T-helper 2 cell treated with Interferon-gamma antibody and Interleukin-4, amounts not matched to agents 5 μg/mL and 100 μg/mL, for 36 hours (primary cell): ENCODE results near the gene MRAS.
"Not testable (repeated sequence)": the region's sequence is repeated elsewhere in the genome, so short reads cannot be mapped to it uniquely, and the experiment has no call there.

Experiments used
- DNase-seq: peaks from one replicate; pipeline ENCODE4 v3.0.0; 2021; ENCODE audit warnings: low spot score
- H3K27ac Mint-ChIP-seq: one replicate; pipeline ENCODE4 v1.8.0; 2021; ENCODE audit warnings: mild to moderate bottlenecking, mixed read lengths
- H3K27me3 Mint-ChIP-seq: one replicate; pipeline ENCODE4 v1.8.0; 2021; ENCODE audit warnings: low read depth, mixed read lengths
- H3K36me3 Mint-ChIP-seq: one replicate; pipeline ENCODE4 v1.8.0; 2021; ENCODE audit warnings: low read depth, mixed read lengths
- H3K4me1 Mint-ChIP-seq: one replicate; pipeline ENCODE4 v1.8.0; 2021; ENCODE audit warnings: low read depth, mixed read lengths
- H3K4me3 Mint-ChIP-seq: one replicate; pipeline ENCODE4 v1.8.0; 2022; ENCODE audit warnings: mild to moderate bottlenecking, moderate library complexity, mixed read lengths
- H3K9me3 Mint-ChIP-seq: one replicate; pipeline ENCODE4 v1.8.0; 2021; ENCODE audit warnings: mixed read lengths

Gene MRAS

DNA sequence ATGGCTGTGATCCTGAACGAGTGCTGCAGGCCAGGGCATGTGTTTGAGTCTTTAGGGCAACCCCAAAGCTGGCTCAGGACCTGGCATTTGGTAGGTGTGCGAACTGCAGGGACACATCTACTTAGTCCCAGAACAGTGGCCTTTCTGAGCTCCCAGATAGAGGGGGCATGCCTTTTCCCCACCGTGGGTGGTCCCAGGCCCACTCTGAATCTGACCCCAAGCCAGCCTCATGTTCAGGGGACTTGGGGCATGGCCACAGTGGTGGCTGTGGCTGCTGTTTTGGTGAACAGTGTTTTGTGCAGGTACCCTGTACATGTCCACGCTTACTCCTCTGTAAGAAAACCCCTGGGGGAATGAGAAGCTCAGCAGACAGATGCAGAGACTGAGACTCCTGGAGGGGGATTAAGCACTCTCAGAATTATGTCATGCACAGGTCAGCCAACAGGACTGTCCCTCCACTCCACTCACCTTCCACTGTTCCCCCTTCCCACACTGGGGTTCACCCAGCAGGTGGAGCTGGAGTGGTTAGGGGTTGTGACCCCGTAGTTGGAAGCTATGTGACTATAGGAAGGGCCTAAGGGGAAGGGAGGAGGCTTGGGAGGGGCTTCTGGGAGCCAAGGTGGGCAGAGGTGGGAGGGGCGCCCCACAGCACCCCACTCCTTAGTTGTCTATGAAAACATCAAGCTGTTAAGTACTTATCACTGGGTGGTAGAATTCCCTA is 102.5 kb downstream of the MRAS start:
- H3K27ac Mint-ChIP-seq, result no peak overlapping the region
- no peaks in the 10 kb centered on the region for H3K9me3 Mint-ChIP-seq
- no peaks in the 10 kb centered on the region for H3K36me3 Mint-ChIP-seq
- H3K4me1 Mint-ChIP-seq, result peaks cover 2% of the 10 kb centered on the region
- no peak for DNase-seq
- no peak overlapping the region for H3K4me3 Mint-ChIP-seq
- H3K27me3 Mint-ChIP-seq, result peaks cover 8% of the 10 kb centered on the region

GRCh38 chr3:138451595-138452162 is 103.3 kb downstream of the MRAS start:
- peaks cover 9% of the 10 kb centered on the region for H3K4me1 Mint-ChIP-seq
- no peak overlapping the region for H3K4me3 Mint-ChIP-seq
- H3K27me3 Mint-ChIP-seq, result peaks cover 2% of the 10 kb centered on the region
- no peak overlapping the region for H3K27ac Mint-ChIP-seq
- H3K36me3 Mint-ChIP-seq, result no peaks in the 10 kb centered on the region
- no peak for DNase-seq
- H3K9me3 Mint-ChIP-seq, result no peaks in the 10 kb centered on the region

- H3K9me3 Mint-ChIP-seq, result no peaks in the 10 kb centered on the region
- H3K27me3 Mint-ChIP-seq, result peaks cover 2% of the 10 kb centered on the region
- H3K27ac Mint-ChIP-seq, result no peak overlapping the region
- DNase-seq, result no peak
- no peaks in the 10 kb centered on the region for H3K36me3 Mint-ChIP-seq
- no peak overlapping the region for H3K4me3 Mint-ChIP-seq
- peaks cover 9% of the 10 kb centered on the region for H3K4me1 Mint-ChIP-seq
Observed at GRCh38 chr3:138452436-138452835, 104.1 kb downstream of the MRAS start.

- not testable (repeated sequence) for H3K36me3 Mint-ChIP-seq, H3K27me3 Mint-ChIP-seq, DNase-seq, H3K27ac Mint-ChIP-seq, H3K4me3 Mint-ChIP-seq, H3K9me3 Mint-ChIP-seq, H3K4me1 Mint-ChIP-seq
Observed at GRCh38 chr3:138453940-138454339, 105.6 kb downstream of the MRAS start.
